NCI-H128 (cell line): ENCODE results near the gene STIL.
"Not testable (repeated sequence)": the region's sequence is repeated elsewhere in the genome, so short reads cannot be mapped to it uniquely, and the experiment has no call there.

Source experiments
- DNase-seq: peaks from one replicate; lab custom pipeline; 2025; ENCODE audit not compliant: unreplicated experiment; lab: John Stamatoyannopoulos, UW

STIL gene

GRCh38 chr1:47223174-47223920, 90.6 kb downstream of the STIL start:
- DNase-seq, result no peak

DNA sequence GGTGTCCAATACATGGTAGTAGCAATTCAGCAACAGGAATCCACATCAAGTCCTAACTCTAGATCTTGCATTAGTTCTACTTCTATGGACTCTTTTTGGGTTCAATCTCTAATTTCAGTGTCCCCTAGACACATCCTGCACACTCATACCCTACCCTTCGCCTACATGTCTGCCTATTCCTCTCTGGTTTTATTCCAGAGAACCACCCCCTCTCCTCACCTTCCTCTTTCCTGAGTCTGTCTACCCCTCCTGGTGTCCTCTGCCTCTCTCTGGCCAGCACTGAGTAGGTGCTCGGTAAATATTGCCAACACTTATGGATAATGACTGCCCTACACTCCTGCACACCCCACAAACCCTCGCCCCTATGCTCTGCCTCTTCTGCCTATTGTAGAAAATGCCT, 91.5 kb downstream of the STIL start:
- DNase-seq, result no peak

DNA sequence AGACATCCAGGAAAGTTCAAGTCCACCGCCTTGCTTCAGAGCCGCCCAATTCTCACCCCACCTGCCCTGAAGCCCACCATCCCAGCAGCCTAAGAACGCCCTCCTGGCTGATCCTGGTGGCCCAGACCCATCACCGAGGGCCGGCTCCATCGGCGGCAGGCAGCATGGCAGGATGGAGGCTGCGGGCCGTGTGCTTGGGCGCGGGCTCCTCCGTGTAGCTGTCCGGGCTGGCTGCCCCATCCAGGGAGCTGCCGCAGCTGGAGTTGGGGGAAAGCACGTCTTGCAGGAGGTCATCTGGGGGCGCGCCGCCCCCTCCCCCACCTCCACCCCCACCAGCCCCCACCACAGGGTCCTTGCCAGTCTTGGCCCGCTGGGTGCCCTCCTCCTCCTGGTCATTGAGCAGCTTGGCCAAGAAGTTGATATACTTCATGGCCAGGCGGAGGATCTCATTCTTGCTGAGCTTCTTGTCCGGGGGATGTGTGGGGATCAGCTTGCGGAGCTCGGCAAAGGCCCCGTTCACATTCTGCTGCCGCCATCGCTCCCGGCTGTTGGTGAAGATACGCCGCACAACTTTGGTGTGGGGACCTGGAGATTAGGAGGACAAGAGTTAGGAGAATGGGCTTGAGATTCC, 94.2 kb downstream of the STIL start:
- DNase-seq, result no peak

DNA sequence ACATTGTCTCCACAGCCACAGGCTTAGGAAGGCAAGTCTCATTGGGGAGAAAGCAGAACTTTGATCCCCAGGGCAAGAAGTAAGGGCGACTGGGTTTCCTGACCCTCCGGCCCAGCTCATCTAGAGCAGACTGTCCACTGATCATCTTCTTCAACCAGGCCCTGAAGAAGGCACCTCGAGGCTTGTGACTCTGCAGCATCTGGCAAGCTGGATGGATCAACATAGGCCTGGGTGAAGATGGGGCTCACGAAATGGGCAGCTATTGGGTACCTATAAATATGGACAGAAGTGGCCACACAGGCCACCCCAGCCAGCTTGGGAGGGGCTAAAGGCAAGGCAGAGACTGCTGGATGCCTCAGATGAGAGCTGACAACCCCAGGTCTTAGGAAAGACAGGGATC, 94.9 kb downstream of the STIL start:
- no peak for DNase-seq

DNA sequence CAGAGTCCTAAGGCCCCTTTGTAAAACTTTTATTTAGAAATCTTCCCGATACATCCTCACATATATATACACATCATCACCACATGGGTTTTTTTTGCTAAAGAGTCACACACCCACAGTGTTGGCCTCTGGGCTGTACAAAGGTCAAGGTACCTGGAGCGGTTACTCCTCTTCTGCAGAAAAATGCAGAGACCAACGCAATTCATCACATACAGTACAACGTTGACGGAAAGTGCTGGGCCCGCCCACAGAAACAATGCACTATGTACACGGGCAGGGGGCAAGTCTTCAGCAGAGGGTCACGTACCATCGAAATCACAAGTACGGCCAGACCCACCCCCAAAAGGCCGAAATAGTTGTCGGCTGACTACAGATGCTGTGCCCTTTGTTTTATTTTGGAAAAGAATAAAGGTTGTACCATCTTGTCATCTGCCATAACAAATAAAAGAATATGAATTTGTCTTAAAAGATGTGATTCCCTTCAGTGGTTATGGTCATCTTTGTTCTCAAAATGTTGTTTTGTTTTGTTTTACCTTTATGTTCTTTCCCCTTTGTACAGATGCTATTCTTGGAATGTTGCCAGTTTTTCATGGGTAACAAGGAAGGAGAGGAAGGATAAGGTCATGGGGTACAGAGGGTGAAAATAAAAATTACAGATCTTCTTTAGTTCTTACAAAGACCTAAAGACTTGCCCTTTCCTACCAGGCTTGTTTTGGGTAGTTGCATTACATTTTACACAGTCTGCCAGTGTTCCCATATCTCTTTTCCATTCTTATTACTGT, 97.5 kb downstream of the STIL start:
- DNase-seq, result no peak

DNA sequence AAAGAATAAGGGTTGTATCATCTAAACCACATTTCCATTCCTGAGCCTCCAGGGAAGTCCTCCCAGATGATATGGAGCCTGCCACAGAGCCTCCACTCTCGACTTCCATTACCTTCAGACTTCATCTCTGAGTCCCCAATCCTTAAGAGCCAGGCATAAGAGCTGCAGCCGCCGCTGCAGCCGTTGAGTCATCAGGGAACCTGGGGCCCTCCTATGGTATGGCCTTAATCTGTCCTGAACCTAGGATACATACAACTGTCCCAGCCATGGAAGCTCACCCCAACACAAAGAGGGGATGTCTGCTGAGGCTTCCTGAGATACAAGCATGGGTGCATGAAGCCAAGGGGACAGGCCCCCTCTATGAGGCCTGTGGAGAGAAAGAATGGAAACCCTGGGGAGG, 98.2 kb downstream of the STIL start:
- no peak for DNase-seq

DNA sequence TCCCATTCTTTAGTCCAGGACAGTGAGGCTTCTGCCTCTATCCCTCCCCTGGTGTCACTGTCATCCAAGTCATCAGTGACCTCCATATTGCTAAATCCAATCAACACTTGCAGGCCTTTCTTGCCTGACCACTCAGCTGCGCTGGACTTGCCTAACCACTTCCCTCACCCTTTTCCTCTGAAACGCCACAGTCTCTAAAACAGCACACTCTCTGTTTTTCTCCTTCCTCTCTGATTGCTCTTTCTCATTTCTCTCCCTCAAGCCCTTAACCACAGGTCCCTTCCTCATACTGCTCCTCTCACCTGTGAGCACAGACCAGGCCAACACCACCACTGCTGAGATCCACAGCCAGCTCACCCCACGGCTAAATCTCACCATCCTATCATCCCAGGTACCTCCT, 99.4 kb downstream of the STIL start:
- DNase-seq, result no peak

GRCh38 chr1:47213230-47213963, 100.5 kb downstream of the STIL start:
- no peak for DNase-seq

GRCh38 chr1:47212636-47213229, 101.2 kb downstream of the STIL start:
- DNase-seq, result no peak

GRCh38 chr1:47211796-47212269, 102.1 kb downstream of the STIL start:
- DNase-seq, result no peak

GRCh38 chr1:47210666-47211065, 103.3 kb downstream of the STIL start:
- DNase-seq, result no peak

DNA sequence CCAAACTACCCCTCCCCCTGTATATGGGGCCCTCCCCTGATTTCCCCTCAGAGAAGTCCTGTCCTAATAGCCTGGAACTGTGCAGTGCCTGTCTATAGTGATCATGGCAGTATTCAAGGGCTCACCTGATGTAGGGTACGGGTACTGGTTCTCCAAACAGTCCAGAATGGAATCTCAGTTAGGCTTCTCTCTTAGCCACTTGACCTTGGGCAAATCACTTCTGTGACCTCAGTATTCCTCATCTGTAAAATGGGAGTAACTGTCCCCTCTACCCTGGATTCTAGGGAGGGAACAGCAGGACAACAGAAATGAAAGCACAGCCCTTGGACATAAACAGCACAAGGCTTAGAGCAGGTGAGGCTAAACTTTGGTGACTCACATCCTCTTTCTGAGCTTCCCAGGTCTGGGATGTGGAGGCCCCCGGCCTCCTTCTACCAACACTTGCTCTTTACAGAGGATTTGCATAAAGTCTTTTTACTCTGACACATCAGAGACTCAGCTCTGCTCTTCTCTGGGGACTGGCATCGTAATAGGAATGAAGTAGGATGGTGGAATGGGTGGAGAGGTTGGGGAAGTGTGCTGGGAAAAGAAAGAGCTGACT, 104.1 kb downstream of the STIL start:
- no peak for DNase-seq

- DNase-seq, result no peak
Observed at GRCh38 chr1:47209091-47209490, 104.9 kb downstream of the STIL start.

DNA sequence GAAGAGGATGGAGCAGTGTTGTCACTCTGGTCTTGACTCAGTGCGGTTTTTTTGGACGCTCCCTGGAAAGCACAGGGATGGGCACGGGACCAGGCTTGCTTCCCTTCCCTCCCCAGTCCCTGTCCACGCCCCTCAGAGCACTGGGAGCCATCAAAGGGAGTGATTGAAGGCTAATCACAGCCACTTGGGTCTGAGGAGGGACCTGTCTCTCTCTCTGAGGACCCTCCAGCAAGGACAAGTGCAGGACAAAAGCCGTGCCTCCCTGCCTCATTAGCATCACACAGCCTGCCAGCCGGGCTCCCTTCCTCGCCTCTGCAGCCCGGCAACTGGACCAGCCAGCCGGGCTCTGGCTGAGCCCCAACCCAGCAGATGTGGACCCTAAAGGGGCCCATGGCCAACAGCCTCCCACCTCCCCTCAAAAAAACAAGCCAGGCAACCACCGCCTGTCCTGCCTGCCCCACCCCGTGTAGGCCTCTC, 105.5 kb downstream of the STIL start:
- no peak for DNase-seq

GRCh38 chr1:47207803-47208373, 106.1 kb downstream of the STIL start:
- no peak for DNase-seq

DNA sequence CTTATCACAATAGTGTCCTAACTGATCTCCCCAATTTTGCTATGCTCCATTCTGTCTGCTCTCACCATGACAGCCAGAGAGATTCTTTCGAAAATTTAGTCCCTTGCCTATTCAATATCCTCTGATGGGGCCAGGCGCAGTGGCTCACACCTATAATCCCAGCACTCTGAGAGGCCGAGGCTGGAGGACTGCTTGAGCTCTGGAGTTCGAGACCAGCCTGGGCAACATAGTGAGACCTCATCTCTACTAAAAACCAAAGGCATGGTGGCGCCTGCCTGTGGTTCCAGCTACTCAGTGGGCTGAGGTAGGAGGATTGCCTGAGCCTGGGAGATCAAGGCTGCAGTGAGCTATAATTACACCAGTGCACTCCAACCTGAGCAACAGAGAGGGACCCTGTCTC, 108.0 kb downstream of the STIL start:
- no peak for DNase-seq

GRCh38 chr1:47203504-47203903, 110.4 kb downstream of the STIL start:
- not testable (repeated sequence) for DNase-seq

DNA sequence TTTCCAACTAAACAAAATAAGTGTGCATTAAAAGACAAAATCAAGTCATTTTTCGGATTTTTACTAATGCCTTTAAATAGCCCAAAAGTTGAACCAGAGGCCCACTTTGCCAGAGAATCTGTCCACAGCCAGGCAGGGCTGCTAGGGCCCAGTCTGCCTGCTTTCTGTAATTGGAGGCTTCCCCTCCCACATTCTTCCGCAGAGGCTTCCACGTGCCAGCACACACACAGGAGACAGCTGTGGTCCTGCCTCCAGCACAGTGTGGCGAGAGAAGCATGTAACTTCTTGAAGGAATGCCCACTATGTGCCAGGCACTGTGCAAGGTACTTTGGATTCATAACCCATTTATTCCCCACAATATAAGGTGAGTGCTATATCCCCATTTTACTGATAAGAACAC, 112.8 kb downstream of the STIL start:
- DNase-seq, result no peak
